RPMI7951 (cell line): ENCODE measurements around the gene ZNF555. TPM values are rescaled to one million over a fixed set of nuclear protein-coding genes. Genes with fewer than 3 reads are reported as not detected.

Experiments
- DNase-seq: peaks from one replicate; pipeline ENCODE4 v3.0.0-alpha.2; 2012; ENCODE audit warnings: low read depth
- total RNA-seq: library from RNA; depleted of rRNA; stranded (reverse); fragments of >200 nt; shearing (Covaris generic); gene quantifications from 2 replicates; pipeline ENCODE4 v1.2.3, GENCODE V29; 2014

ZNF555 gene
- total RNA-seq, 1 experiment from 2014 or later: 7.3 TPM

- DNase-seq: no peak
Measured at GRCh38 chr19:2824129-2824528, 17.1 kb upstream of the ZNF555 start.

- no peak for DNase-seq
Measured at GRCh38 chr19:2827022-2827421, 14.3 kb upstream of the ZNF555 start.

GRCh38 chr19:2827840-2828489, 13.3 kb upstream of the ZNF555 start:
- DNase-seq: no peak

- DNase-seq: no peak
Measured at GRCh38 chr19:2834294-2834871, 6.9 kb upstream of the ZNF555 start.

GRCh38 chr19:2837430-2837829, 3.8 kb upstream of the ZNF555 start:
- DNase-seq: no peak

- no peak for DNase-seq
Measured at GRCh38 chr19:2841855-2842574, 740 bp downstream of the ZNF555 start.

GRCh38 chr19:2845107-2845506, 3.8 kb downstream of the ZNF555 start:
- DNase-seq: no peak

GRCh38 chr19:2846180-2846894, 5.1 kb downstream of the ZNF555 start:
- no peak for DNase-seq

- no peak for DNase-seq
Measured at GRCh38 chr19:2847507-2847906, 6.2 kb downstream of the ZNF555 start.

GRCh38 chr19:2848616-2849015, 7.3 kb downstream of the ZNF555 start:
- DNase-seq: no peak

- DNase-seq: no peak
Measured at GRCh38 chr19:2850256-2850925, 9.1 kb downstream of the ZNF555 start.

GRCh38 chr19:2852598-2852997, 11.3 kb downstream of the ZNF555 start:
- DNase-seq: no peak

GRCh38 chr19:2853015-2853606, 11.8 kb downstream of the ZNF555 start:
- DNase-seq: no peak

GRCh38 chr19:2854849-2855248, 13.6 kb downstream of the ZNF555 start:
- no peak for DNase-seq

- DNase-seq: no peak
Measured at GRCh38 chr19:2856457-2857050, 15.3 kb downstream of the ZNF555 start.

- no peak for DNase-seq
Measured at GRCh38 chr19:2858864-2859263, 17.6 kb downstream of the ZNF555 start.

- DNase-seq: peak; percentile 62
Measured at GRCh38 chr19:2863816-2864215, 22.5 kb downstream of the ZNF555 start.

- DNase-seq: no peak
Measured at GRCh38 chr19:2865334-2866100, 24.2 kb downstream of the ZNF555 start.

- no peak for DNase-seq
Measured at GRCh38 chr19:2866495-2867024, 25.3 kb downstream of the ZNF555 start.
